ENCODE measurements around the gene IRF2BP2.

The IRF2BP2 gene

DNA sequence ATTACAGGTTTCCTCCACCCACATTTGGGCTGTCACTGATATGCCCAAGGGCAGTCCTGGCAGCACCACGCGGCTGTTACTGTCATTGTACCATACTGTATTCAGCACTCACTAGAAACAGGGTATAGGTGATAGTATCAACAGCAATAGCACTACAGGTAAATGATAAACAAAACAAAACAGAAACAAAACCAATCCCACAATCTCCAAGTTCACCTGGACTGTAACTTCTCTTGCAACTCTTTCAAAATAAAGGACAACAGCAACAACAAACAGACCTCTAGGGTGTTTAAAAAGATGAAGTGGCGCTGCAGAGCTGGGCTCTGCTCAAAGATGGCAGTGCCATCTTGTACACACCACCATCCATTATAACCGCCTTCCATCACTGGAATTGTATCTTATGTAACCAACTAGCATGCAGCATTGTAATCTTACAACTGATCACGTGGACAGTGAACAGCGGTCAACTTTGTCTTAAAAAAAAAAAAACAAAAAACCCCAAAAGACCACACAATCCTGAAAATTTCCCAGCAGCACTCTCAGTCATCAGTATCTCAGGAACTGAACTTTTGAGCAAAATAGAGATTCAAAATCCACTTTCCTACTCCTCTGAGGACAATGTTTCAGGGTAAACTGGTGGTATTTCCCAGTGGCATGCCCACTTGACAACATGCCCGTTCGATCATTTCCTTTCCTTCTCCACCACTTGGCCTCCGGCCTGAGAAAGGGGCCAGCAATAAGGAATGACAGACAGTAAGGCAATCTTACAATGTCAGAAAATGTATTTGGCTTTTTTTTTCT lies 3.8 kb downstream of the IRF2BP2 start:
- CTCF ChIA-PET: interaction anchor here (1.1 to 1.5 kb wide), 3 partner anchors 106 to 110 kb away, joined by 3 to 4 read pairs (median 3); no protein-coding TSS in a partner anchor
- Histone ChIP-seq H3K4me1 (ENCODE audit: control extremely low read depth in 1 of 4, control insufficient read depth in 4 of 4, insufficient read depth in 4 of 4, low read length in 3 of 4) (peaks cover 40 to 76% (median 57%) of the 10 kb centered on the region in 4 experiments), H3K27ac (ENCODE audit: insufficient read depth in 1 of 2, low read depth in 1 of 2, low read length in 2 of 2, poor library complexity in 1 of 2, severe bottlenecking in 2 of 2) (peak overlapping the region; percentile 87 to 94), H3K27me3 (replicated peaks in 2 of 5; ENCODE audit: control insufficient read depth in 4 of 5, insufficient read depth in 5 of 5, low read length in 4 of 5) (no peaks in the 10 kb centered on the region), H3K36me3 (ENCODE audit: control insufficient read depth in 4 of 4, insufficient read depth in 4 of 4, low read length in 3 of 4) (peaks cover 2 to 54% (median 41%) of the 10 kb centered on the region in 4 experiments), H3K4me3 (ENCODE audit: control insufficient read depth in 1 of 7, extremely low read depth in 1 of 7, insufficient read depth in 4 of 7, low read depth in 2 of 7, low read length in 6 of 7) (peak overlapping the region; percentile 24 to 99 (median 87)), H3K9me3 (ENCODE audit: control extremely low read depth in 1 of 5, control insufficient read depth in 4 of 5, insufficient read depth in 2 of 5, low read depth in 1 of 5, low read length in 4 of 5) (no peaks in the 10 kb centered on the region)
- DNase-seq: peak; percentile 61 to 81 (median 72)
- POLR2A ChIA-PET: interaction anchor here (1.2 to 2.5 kb wide), 4 partner anchors 118 to 478 kb away, joined by 3 to 13 read pairs (median 4); no protein-coding TSS in a partner anchor
- WGBS (ENCODE audit: insufficient coverage): 0% methylated on average over 6 of the region's 9 CpGs

- no peak for DNase-seq
- no CpG with 5 or more reads among the region's 3 CpGs for WGBS (ENCODE audit: insufficient coverage)
- Histone ChIP-seq H3K4me3 (ENCODE audit: control insufficient read depth in 1 of 7, extremely low read depth in 1 of 7, insufficient read depth in 4 of 7, low read depth in 2 of 7, low read length in 6 of 7) (peak overlapping the region in 6 of 7 experiments; percentile 83 to 99 (median 91)), H3K4me1 (ENCODE audit: control extremely low read depth in 1 of 4, control insufficient read depth in 4 of 4, insufficient read depth in 4 of 4, low read length in 3 of 4) (peaks cover 40 to 77% (median 62%) of the 10 kb centered on the region in 4 experiments), H3K9me3 (ENCODE audit: control extremely low read depth in 1 of 5, control insufficient read depth in 4 of 5, insufficient read depth in 2 of 5, low read depth in 1 of 5, low read length in 4 of 5) (no peaks in the 10 kb centered on the region), H3K36me3 (ENCODE audit: control insufficient read depth in 4 of 4, insufficient read depth in 4 of 4, low read length in 3 of 4) (peaks cover 2 to 54% (median 41%) of the 10 kb centered on the region in 4 experiments), H3K27ac (ENCODE audit: insufficient read depth in 1 of 2, low read depth in 1 of 2, low read length in 2 of 2, poor library complexity in 1 of 2, severe bottlenecking in 2 of 2) (peak overlapping the region; percentile 87 to 94), H3K27me3 (replicated peaks in 2 of 5; ENCODE audit: control insufficient read depth in 4 of 5, insufficient read depth in 5 of 5, low read length in 4 of 5) (no peaks in the 10 kb centered on the region)
- ChIA-PET CTCF (interaction anchor here (0.8 to 2.5 kb wide), 5 partner anchors 62 to 479 kb away, joined by 3 to 15 read pairs (median 4); no protein-coding TSS in a partner anchor), POLR2A (interaction anchor here (0.9 to 2.5 kb wide), 3 partner anchors 118 to 478 kb away, joined by 3 to 13 read pairs (median 4); no protein-coding TSS in a partner anchor)
Measured at GRCh38 chr1:234605399-234605982, 4.5 kb downstream of the IRF2BP2 start.

DNA sequence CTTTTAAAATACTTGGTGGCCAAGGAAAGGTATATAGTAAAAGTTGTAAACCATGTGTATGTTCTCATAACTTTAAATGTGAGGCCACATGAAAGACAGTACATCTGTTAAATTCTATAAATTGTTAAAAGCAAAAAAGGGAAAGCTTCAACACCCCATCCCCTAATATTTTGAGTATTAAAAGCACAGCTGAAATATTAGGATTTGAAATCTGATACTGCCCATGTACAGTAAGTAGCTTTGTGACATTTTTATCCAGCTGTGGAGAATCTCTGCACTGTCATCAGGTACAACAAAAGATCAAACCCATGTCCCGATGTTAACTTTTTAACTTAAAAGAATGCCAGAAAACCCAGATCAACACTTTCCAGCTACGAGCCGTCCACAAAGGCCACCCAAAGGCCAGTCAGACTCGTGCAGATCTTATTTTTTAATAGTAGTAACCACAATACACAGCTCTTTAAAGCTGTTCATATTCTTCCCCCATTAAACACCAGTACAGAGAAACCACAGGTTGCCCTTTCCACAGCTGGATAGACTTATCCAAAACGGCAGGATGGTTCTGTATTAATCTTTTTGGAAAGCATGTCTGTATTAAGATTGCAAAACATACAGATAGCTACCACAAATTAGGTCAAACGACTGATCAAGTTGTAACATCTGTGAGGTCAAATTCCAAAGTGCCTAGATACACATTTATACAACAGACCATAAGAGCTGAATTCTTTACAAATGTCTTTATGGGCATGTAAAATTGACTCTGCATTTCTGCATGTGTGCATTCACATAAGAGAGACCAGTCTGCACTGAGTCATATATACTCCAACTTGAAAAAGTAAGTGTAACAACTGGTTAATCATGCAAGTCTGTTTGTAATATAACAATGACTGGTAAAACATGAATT lies 5.2 kb downstream of the IRF2BP2 start:
- peak overlapping the region; percentile 87 to 94 for H3K27ac ChIP-seq (ENCODE audit: insufficient read depth in 1 of 2, low read depth in 1 of 2, low read length in 2 of 2, poor library complexity in 1 of 2, severe bottlenecking in 2 of 2)
- 4% methylated on average over 5 of the region's 6 CpGs for WGBS (ENCODE audit: insufficient coverage)
- ChIA-PET POLR2A (interaction anchor here (0.9 to 2.5 kb wide), 4 partner anchors 51 to 479 kb away, joined by 3 to 13 read pairs (median 4); no protein-coding TSS in a partner anchor), CTCF (interaction anchor here (0.6 to 2.5 kb wide), 15 partner anchors 15 to 479 kb away, joined by 3 to 15 read pairs (median 3); no protein-coding TSS in a partner anchor)
- peaks cover 43 to 78% (median 65%) of the 10 kb centered on the region in 4 experiments for H3K4me1 ChIP-seq (ENCODE audit: control extremely low read depth in 1 of 4, control insufficient read depth in 4 of 4, insufficient read depth in 4 of 4, low read length in 3 of 4)
- peaks cover 2 to 54% (median 41%) of the 10 kb centered on the region in 4 experiments for H3K36me3 ChIP-seq (ENCODE audit: control insufficient read depth in 4 of 4, insufficient read depth in 4 of 4, low read length in 3 of 4)
- DNase-seq: peak in 2 of 3 donors; percentile 63 to 77
- no peaks in the 10 kb centered on the region for H3K9me3 ChIP-seq (ENCODE audit: control extremely low read depth in 1 of 5, control insufficient read depth in 4 of 5, insufficient read depth in 2 of 5, low read depth in 1 of 5, low read length in 4 of 5)
- H3K4me3 ChIP-seq (ENCODE audit: control insufficient read depth in 1 of 7, extremely low read depth in 1 of 7, insufficient read depth in 4 of 7, low read depth in 2 of 7, low read length in 6 of 7): peak overlapping the region in 6 of 7 experiments; percentile 62 to 99 (median 91)
- no peaks in the 10 kb centered on the region for H3K27me3 ChIP-seq (replicated peaks in 2 of 5; ENCODE audit: control insufficient read depth in 4 of 5, insufficient read depth in 5 of 5, low read length in 4 of 5)

DNA sequence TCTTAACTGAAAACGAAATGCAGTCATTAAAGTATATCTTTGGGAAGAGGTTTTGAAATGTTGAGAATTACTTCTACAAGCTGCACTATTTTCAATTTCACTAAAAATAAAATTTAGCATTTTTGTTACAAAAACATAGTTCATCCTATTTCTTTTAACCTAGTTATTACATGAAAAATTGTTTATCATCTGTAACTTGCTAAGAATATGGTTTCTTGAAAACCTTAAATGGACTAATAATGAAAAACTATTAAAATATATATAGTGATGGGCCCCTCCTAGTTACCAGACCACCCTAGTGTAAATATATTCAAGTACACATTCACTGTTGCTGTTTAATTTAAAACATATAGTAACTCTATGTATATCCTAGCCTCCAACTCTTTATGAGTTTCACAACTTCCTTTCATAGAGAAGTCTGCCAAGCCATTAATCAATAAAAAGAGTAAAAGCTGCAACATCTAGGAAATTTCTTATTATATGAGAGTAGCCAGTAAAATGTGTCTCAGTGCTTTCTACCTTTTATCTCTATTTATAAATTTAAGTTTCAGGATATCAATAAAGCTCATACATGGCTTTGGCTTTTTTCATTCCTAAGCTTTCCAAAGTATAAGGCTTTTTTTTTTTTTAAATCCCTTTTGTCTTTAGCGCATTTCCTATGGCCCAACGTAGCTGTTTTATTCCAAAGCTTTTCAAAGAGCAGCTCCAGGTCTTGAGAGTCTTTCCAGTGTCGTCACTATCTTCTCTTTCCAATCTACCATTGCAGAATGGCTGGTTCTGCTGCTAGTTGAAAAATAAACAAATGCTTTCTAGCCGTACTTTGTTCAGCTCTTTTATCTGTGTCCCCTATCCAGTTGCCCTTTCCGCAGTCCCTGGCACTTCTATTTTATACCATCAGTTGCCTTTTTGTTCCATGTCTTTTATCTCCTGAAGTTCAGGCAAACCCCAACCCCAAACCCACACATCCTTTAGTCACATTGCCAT lies 6.5 kb downstream of the IRF2BP2 start:
- Histone ChIP-seq H3K4me3 (ENCODE audit: control insufficient read depth in 1 of 7, extremely low read depth in 1 of 7, insufficient read depth in 4 of 7, low read depth in 2 of 7, low read length in 6 of 7) (peak overlapping the region in 6 of 7 experiments; percentile 62 to 99 (median 91)), H3K4me1 (ENCODE audit: control extremely low read depth in 1 of 4, control insufficient read depth in 4 of 4, insufficient read depth in 4 of 4, low read length in 3 of 4) (peaks cover 56 to 89% (median 74%) of the 10 kb centered on the region in 4 experiments), H3K9me3 (ENCODE audit: control extremely low read depth in 1 of 5, control insufficient read depth in 4 of 5, insufficient read depth in 2 of 5, low read depth in 1 of 5, low read length in 4 of 5) (no peaks in the 10 kb centered on the region), H3K27ac (ENCODE audit: insufficient read depth in 1 of 2, low read depth in 1 of 2, low read length in 2 of 2, poor library complexity in 1 of 2, severe bottlenecking in 2 of 2) (peak overlapping the region; percentile 59 to 94), H3K27me3 (replicated peaks in 2 of 5; ENCODE audit: control insufficient read depth in 4 of 5, insufficient read depth in 5 of 5, low read length in 4 of 5) (no peaks in the 10 kb centered on the region), H3K36me3 (ENCODE audit: control insufficient read depth in 4 of 4, insufficient read depth in 4 of 4, low read length in 3 of 4) (peaks cover 2 to 52% (median 39%) of the 10 kb centered on the region in 4 experiments)
- DNase-seq: peak; percentile 48 to 84 (median 74)
- ChIA-PET CTCF (interaction anchor here (0.7 to 2.5 kb wide), 16 partner anchors 16 to 490 kb away, joined by 3 to 15 read pairs (median 4); no protein-coding TSS in a partner anchor), POLR2A (interaction anchor here (0.6 to 2.5 kb wide), 4 partner anchors 10 to 882 kb away, joined by 3 to 13 read pairs (median 3); no protein-coding TSS in a partner anchor)
- WGBS (ENCODE audit: insufficient coverage): 6% methylated on average over 5 of the region's 6 CpGs

DNA sequence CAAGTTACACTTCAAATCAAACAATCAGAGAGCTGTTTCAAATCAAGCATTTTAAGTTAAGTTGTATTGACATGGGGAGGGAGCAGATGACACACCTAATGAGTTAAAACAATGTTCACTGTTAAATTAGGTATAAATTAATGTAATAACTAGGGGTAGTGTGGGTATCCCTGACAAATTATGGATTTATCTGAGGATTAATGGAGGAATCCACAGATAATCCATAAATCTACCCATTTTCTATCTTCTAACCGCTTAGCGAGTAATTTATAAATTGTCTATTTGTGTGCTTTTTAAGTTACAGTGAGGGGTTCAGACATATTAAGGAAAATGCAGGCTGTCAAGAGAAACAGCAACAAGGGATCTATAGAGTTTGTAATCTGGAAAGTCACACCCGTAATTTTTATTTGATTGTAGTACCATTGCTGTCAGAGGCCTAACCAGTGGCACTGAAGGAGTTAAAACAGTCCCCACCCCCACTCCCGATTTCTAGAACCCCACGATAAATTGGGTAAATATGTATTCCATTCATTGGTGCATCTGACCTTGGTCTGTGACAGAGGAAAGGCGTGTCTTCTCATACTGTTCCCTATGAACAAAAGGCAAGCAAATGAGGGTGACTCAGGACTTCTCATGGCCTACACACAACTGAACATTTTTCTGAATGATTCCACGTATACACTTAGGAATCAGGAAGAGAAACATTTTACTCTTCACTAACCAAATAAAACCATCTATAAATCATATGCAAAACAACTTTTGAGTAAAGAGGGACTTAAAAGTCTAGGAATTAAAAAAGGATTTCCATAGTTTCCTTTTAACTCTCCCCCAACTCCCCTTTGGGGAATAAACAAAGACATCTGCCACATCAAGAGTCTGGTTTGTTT lies 7.4 kb downstream of the IRF2BP2 start:
- Histone ChIP-seq H3K4me1 (ENCODE audit: control extremely low read depth in 1 of 4, control insufficient read depth in 4 of 4, insufficient read depth in 4 of 4, low read length in 3 of 4) (peaks cover 59 to 86% (median 75%) of the 10 kb centered on the region in 4 experiments), H3K27me3 (replicated peaks in 2 of 5; ENCODE audit: control insufficient read depth in 4 of 5, insufficient read depth in 5 of 5, low read length in 4 of 5) (no peaks in the 10 kb centered on the region), H3K4me3 (ENCODE audit: control insufficient read depth in 1 of 7, extremely low read depth in 1 of 7, insufficient read depth in 4 of 7, low read depth in 2 of 7, low read length in 6 of 7) (peak overlapping the region in 5 of 7 experiments; percentile 5 to 97 (median 87)), H3K9me3 (ENCODE audit: control extremely low read depth in 1 of 5, control insufficient read depth in 4 of 5, insufficient read depth in 2 of 5, low read depth in 1 of 5, low read length in 4 of 5) (no peaks in the 10 kb centered on the region), H3K36me3 (ENCODE audit: control insufficient read depth in 4 of 4, insufficient read depth in 4 of 4, low read length in 3 of 4) (peaks cover 2 to 42% (median 31%) of the 10 kb centered on the region in 4 experiments), H3K27ac (ENCODE audit: insufficient read depth in 1 of 2, low read depth in 1 of 2, low read length in 2 of 2, poor library complexity in 1 of 2, severe bottlenecking in 2 of 2) (peak overlapping the region; percentile 59 to 94)
- peak; percentile 72 to 87 (median 82) for DNase-seq
- CTCF ChIA-PET: interaction anchor here (0.8 to 3.6 kb wide), 8 partner anchors 84 to 491 kb away, joined by 3 to 15 read pairs (median 4); no protein-coding TSS in a partner anchor
- WGBS (ENCODE audit: insufficient coverage): 0% methylated on average over 3 of the region's 7 CpGs
- POLR2A ChIA-PET: interaction anchor here (0.7 to 3.4 kb wide), 2 partner anchors 8 to 322 kb away, joined by 4 to 23 read pairs; partner anchors contain the start of gene IRF2BP2

Data from common myeloid progenitor, CD34-positive (primary cell).